ENCODE data around the gene MKNK2. TPM values are rescaled to one million over a fixed set of nuclear protein-coding genes. Genes with fewer than 3 reads are reported as not detected.

The MKNK2 gene
- total RNA-seq, 3 donors from 2014 or later: 94.7 to 170 (median 97.0) TPM

DNA sequence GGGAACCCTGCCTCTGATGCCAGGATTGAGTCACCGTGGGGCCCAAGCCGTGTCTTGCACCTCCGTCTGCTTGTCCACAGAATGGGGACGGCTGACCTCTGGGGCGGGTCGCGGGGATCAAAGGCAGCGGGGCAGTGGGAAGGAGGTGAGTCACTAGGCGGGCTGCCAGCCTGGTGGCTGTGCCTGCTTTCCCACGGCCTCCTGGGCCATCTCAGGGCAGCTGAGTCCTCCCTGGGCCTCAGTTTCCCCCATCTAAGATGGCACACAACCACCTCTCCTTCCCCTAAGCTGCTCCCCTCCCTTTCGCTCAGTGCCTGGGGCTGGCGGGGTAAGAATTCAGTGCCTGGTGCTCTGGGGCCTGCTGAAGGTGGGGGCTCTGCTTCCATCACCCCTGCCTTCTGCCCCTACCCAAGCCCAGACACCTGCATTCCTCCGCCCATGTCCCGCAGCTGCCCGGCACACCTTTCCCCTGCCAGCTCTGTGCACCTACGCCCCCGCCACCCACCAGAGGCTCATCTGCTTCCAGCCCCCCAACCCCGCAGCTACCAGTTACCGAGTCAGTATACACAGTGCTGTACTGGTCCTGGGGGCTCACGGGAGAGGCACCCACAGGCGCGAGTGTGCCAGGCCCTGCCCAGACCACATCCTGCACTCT, 3.5 kb downstream of the MKNK2 start:
- Histone ChIP-seq H3K4me1 (peaks cover 59 to 73% of the 10 kb centered on the region in 2 donors), H3K4me3 (peak overlapping the region in 2 of 3 donors; percentile 95 to 97), H3K27ac (peak overlapping the region; percentile 98), H3K9me3 (no peaks in the 10 kb centered on the region), H3K27me3 (no peaks in the 10 kb centered on the region), H3K36me3 (no peaks in the 10 kb centered on the region)
- intact Hi-C loops (cut with DNase I; ENCODE audit: low total_unique reads): no loop called here
- TF ChIP-seq POLR2AphosphoS5 (IDR thresholded peaks at IDR 0.05) (peak in 1 of 3 donors; percentile 61), POLR2A (IDR thresholded peaks at IDR 0.05) (no peak)
- TF ChIP-seq, protein P1, sequence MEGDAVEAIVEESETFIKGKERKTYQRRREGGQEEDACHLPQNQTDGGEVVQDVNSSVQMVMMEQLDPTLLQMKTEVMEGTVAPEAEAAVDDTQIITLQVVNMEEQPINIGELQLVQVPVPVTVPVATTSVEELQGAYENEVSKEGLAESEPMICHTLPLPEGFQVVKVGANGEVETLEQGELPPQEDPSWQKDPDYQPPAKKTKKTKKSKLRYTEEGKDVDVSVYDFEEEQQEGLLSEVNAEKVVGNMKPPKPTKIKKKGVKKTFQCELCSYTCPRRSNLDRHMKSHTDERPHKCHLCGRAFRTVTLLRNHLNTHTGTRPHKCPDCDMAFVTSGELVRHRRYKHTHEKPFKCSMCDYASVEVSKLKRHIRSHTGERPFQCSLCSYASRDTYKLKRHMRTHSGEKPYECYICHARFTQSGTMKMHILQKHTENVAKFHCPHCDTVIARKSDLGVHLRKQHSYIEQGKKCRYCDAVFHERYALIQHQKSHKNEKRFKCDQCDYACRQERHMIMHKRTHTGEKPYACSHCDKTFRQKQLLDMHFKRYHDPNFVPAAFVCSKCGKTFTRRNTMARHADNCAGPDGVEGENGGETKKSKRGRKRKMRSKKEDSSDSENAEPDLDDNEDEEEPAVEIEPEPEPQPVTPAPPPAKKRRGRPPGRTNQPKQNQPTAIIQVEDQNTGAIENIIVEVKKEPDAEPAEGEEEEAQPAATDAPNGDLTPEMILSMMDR (IDR thresholded peaks at IDR 0.05): no peak
- DNase-seq (ENCODE audit: low spot score in 2 of 2): no peak

- no peak for DNase-seq (ENCODE audit: low spot score in 2 of 2)
- no peaks in the 10 kb centered on the region for H3K36me3 ChIP-seq
- intact Hi-C loops (cut with DNase I; ENCODE audit: low total_unique reads): no loop called here
- peak overlapping the region in 2 of 3 donors; percentile 95 to 97 for H3K4me3 ChIP-seq
- peak overlapping the region; percentile 98 for H3K27ac ChIP-seq
- TF ChIP-seq, protein P1 (IDR thresholded peaks at IDR 0.05): no peak
- TF ChIP-seq POLR2A (IDR thresholded peaks at IDR 0.05): no peak
- TF ChIP-seq POLR2AphosphoS5 (IDR thresholded peaks at IDR 0.05): no peak
- H3K9me3 ChIP-seq: no peaks in the 10 kb centered on the region
- H3K4me1 ChIP-seq: peaks cover 59 to 70% of the 10 kb centered on the region in 2 donors
- H3K27me3 ChIP-seq: no peaks in the 10 kb centered on the region
Observed at GRCh38 chr19:2047076-2047448, 4.0 kb downstream of the MKNK2 start.

GRCh38 chr19:2046046-2046907, 4.8 kb downstream of the MKNK2 start:
- H3K9me3 ChIP-seq: no peaks in the 10 kb centered on the region
- peak overlapping the region; percentile 98 for H3K27ac ChIP-seq
- no peaks in the 10 kb centered on the region for H3K27me3 ChIP-seq
- H3K36me3 ChIP-seq: no peaks in the 10 kb centered on the region
- intact Hi-C loops (cut with DNase I; ENCODE audit: low total_unique reads): no loop called here
- no peak for TF ChIP-seq POLR2AphosphoS5 (IDR thresholded peaks at IDR 0.05)
- TF ChIP-seq, protein P1 (IDR thresholded peaks at IDR 0.05): no peak
- no peak for TF ChIP-seq POLR2A (IDR thresholded peaks at IDR 0.05)
- H3K4me3 ChIP-seq: peak overlapping the region in 1 of 3 donors; percentile 95
- peaks cover 55 to 67% of the 10 kb centered on the region in 2 donors for H3K4me1 ChIP-seq
- DNase-seq (ENCODE audit: low spot score in 2 of 2): no peak

GRCh38 chr19:2045501-2046045, 5.5 kb downstream of the MKNK2 start:
- DNase-seq (ENCODE audit: low spot score in 2 of 2): no peak
- intact Hi-C loops (cut with DNase I; ENCODE audit: low total_unique reads): no loop called here
- peak overlapping the region; percentile 98 for H3K27ac ChIP-seq

GRCh38 chr19:2044709-2045500, 6.1 kb downstream of the MKNK2 start:
- Histone ChIP-seq H3K27ac (peak overlapping the region; percentile 98), H3K27me3 (no peaks in the 10 kb centered on the region), H3K4me3 (no peak overlapping the region), H3K4me1 (peaks cover 55 to 72% of the 10 kb centered on the region in 2 donors), H3K9me3 (no peaks in the 10 kb centered on the region), H3K36me3 (no peaks in the 10 kb centered on the region)
- no peak for TF ChIP-seq POLR2AphosphoS5 (IDR thresholded peaks at IDR 0.05)
- intact Hi-C loops (cut with DNase I; ENCODE audit: low total_unique reads): no loop called here
- DNase-seq (ENCODE audit: low spot score in 2 of 2): no peak

More at GRCh38 chr19:2045501-2046045, 5.5 kb downstream of the MKNK2 start:
- H3K4me3 ChIP-seq: peak overlapping the region in 2 of 3 donors; percentile 3 to 95
- H3K4me1 ChIP-seq: peaks cover 55 to 72% of the 10 kb centered on the region in 2 donors
- H3K9me3 ChIP-seq: no peaks in the 10 kb centered on the region
- TF ChIP-seq POLR2AphosphoS5 (IDR thresholded peaks at IDR 0.05) (no peak), POLR2A (IDR thresholded peaks at IDR 0.05) (no peak)
- H3K27me3 ChIP-seq: no peaks in the 10 kb centered on the region
- H3K36me3 ChIP-seq: no peaks in the 10 kb centered on the region

Data from breast epithelium (tissue), 4 donors.